GM18499 (cell line): ENCODE results near the gene CTBP1.
"Not testable (repeated sequence)": the region's sequence is repeated elsewhere in the genome, so short reads cannot be mapped to it uniquely, and the experiment has no call there.

Experiments used
- ATAC-seq: cut with Tn5 transposase; IDR thresholded peaks from one replicate; pipeline ENCODE4 v1.9.1; 2021; ENCODE audit warnings: moderate number of reproducible peaks; ENCODE audit not compliant: insufficient read depth, unreplicated experiment

CTBP1 gene

GRCh38 chr4:1239950-1240307, 9.0 kb downstream of the CTBP1 start:
- ATAC-seq: no peak

- ATAC-seq: no peak
These were observed 9.6 kb downstream of the CTBP1 start for GRCh38 chr4:1239141-1239949.

- ATAC-seq: no peak
These were observed 10.3 kb downstream of the CTBP1 start for GRCh38 chr4:1238676-1239000.

DNA sequence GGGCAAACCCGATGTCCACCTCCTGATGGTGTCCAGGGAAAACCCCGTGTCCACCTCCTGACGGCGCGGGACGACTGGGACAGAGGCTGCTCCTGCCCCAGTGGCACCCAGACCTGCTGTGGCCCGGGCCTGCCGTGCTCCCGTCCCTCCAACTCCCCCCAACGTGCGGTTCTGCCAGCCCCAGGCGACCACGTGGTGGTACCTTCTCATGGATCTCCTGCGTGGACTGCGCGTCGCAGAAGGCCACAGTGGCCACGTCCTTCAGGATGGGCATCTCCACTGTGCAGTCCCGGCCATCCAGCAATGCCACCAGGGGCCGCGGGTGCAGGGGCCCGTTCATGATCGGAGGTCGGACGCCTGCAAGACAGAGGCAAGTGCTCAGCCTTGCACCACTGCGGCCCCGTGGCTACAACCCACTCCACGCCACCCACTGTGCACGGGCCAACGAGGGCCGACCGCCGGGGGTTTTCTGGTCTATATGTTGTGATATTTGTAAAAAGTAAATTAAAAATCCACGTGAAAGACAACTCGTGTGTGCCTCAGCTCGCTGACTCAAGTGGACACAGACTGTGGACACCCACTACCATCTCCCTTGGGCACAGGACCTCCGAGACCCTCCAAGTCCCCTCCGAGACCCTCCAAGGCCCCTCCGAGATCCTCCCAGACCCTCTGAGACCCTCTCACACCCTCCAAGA, 10.8 kb downstream of the CTBP1 start:
- no peak for ATAC-seq

DNA sequence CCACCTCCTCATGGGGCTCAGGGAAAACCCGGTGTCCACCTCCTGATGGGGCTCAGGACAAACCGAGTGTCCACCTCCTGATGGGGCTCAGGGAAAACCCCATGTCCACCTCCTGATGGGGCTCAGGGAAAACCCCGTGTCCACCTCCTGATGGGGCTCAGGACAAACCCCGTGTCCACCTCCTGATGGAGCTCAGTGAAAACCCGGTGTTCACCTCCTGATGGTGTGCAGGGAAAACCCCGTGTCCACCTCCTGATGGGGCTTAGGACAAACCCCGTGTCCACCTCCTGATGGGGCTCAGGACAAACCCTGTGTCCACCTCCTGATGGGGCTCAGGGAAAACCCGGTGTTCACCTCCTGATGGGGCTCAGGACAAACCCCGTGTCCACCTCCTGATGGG, 11.7 kb downstream of the CTBP1 start:
- not testable (repeated sequence) for ATAC-seq

- not testable (repeated sequence) for ATAC-seq
These were observed 12.1 kb downstream of the CTBP1 start for GRCh38 chr4:1236836-1237235.

- no peak for ATAC-seq
These were observed 12.8 kb downstream of the CTBP1 start for GRCh38 chr4:1236103-1236641.

DNA sequence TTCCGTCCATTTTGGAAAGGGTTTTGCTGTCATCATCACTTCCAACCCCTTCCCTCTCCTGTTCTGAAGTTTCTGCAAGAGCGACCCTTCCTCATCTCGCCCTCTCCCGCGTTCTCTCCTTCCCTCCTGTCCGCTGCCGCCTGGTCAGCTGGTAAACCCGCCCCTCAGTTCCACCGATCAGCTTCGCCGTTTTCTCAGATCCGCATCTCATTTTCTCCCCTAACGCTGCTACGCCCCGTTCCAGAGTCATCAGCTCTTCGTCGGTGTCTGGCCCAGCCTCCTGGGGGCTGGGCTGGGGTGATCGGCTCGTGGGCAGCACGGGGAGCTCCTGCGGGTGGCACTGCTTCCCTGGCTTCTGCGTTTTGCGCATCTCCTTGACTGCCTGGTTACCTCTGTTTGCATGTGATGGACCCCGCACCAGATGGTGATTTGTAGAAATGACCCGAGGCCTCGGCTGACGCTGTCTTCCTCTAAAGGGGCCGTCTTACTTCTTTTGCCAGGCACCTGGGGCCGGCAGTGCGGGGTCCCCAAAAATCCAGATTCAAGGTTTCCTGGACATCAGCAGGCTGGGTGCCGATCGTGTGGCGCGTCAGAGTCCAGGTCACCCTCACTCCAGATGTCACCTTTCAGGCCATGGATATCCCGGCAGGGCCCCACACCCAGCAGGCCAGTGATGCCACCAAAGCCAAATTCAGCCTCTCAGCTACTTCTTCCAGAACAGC, 13.4 kb downstream of the CTBP1 start:
- ATAC-seq: no peak

DNA sequence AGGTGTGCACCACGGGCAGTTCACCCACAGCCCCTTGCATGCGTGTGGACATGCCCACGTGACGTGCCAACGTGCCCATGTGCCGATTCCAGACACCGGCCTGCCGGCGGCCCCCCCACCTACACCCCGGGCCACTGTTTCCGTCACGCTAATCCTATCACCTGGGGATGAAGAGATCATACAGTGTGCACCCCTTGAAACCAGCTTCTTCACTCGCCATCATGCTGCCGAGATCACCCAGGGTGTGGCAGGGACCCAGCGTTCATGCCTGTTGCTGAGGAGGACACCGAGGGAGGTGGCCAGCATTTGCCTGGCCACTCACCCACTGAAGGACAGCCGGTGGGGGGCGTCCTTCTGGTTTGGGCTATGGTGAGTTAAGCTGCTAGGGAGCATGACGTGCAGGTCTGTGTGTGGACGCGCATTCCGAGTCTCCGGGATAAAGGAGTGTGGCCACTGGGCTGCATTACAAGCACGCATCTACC, 14.1 kb downstream of the CTBP1 start:
- no peak for ATAC-seq

DNA sequence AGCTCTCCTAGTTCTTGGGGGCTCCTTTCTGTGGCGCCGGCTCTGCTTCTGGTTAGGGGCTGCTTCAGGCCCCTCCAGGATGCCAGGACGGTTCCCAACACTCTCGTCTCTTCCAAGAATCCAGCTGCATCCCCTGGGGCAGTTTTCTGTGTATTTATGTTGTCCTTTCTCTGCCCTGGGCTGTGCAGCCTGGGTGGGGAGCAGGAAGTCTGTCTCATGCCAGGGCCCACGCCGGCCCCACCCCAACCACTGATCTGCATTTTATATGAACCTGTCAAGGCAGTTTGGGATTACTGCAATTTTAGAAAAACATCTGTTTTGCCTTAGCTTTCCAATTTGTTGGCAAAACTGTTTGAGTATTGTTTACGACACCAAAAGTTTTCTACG, 14.6 kb downstream of the CTBP1 start:
- no peak for ATAC-seq

DNA sequence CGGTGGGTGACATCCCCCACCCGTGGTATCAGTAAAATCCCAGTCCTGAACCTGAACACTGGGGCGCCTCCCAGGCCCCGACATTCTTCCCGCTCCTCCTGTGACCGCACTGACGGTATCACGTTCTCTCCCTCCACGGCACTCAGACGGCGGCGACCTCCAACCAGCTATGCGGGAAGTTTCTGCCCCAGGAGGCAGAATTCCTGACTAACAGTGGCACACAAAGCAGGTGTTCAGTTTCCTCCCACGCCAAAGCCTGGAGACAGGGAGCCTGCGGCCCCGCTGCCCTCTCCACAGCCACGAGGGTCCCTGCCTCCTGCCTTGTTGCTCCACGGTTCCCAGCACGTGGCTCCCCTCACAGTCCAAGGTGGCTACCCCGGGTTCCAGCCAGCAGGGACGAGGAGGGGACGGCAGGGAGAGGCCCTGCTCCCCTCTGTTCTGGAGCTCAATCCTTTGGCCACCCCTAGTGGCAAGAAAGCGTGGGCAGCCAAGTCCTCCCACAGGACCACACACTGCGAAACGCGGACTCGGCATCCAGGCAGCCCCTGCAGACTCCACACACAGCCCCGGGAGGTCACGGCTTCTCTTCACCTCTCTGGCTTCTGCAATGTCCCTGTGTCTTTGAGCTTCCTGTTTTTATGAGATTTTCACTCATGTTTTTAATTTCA, 15.2 kb downstream of the CTBP1 start:
- ATAC-seq: no peak

- no peak for ATAC-seq
These were observed 16.0 kb downstream of the CTBP1 start for GRCh38 chr4:1232661-1233621.

DNA sequence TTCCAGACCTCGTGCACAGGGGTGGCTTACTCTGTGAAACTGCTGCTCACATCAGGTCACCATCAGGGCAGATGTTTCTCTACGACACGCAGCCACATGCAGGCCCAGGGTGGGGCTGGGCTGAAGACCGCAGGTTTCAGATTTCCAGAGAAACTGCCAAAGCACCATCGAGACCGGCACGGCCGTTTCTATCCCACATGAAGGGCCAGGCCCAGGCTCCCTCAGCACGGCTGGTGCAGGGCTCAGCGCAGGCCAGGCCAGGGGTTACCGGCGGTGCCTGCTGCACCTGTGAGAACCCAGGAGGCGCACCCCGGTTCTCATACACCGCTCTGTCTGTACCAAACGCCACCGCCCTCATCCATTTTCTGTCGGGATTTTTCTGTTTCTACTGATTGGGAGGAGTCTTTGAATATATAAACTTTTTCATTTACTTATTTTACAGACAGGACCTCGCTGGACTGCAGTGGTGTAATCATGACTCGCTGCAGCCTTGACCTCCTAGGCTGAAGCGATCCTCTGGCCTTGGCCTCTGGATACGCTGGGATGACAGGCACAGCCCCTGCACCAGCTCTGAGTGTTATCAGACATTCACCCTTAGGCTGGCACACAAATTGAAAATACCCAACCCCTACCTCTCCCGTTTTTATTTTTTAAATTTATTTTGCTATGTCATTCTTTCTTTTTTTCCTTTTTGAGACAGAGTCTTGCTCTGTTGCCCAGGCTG, 17.1 kb downstream of the CTBP1 start:
- no peak for ATAC-seq

DNA sequence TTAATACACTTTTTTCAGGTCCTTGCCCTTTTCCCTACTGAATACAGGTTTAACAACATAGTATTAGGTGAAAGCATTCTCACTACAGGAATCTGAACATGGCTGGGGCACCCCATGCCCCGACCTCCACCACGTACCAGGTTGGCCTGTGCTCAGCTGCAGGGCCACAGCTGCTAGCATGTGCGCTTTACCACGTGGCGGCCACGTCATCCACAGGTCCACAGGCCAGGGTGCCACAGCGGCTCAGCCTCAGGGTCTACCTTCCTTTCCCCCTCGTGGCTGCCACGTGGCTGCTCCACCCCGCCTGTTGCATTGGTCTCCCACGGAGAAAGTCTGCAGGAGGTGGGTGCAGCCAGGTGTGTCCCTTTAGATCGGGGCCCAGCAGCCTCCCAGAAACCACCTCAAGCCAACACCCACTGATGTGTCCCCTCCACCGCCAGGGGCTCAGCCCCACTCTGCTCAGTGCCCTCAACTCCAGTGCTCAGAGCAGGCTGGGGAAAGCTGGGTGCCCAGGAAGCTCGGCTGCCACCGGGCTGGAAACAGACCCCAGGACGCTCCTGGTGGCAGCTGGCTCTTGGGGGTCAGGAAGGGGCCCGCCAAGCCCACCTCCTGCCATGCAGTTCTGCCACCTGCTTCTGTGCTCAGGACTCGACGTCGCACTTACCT, 17.8 kb downstream of the CTBP1 start:
- ATAC-seq: no peak

GRCh38 chr4:1230316-1230715, 18.6 kb downstream of the CTBP1 start:
- ATAC-seq: no peak

- ATAC-seq: no peak
These were observed 19.6 kb downstream of the CTBP1 start for GRCh38 chr4:1229117-1229849.

DNA sequence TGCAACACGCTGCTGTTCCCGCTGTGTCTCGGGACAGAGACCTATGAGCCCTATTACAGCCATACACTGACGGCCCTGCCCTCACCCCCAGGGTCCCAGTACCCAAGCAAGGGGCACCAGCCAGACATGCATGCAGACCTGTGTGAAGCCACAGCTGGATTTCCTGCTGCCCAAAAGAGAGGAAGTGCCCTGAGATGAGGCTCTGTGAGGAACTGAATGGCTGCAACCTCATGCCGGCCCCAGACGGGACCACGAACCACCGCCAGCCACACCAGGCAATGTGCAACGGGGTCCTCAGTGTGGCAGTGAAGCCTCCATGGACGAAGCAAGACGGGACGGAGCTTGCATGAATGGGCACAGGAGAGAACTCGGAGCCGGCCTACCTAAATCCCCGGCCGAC, 21.1 kb downstream of the CTBP1 start:
- no peak for ATAC-seq

DNA sequence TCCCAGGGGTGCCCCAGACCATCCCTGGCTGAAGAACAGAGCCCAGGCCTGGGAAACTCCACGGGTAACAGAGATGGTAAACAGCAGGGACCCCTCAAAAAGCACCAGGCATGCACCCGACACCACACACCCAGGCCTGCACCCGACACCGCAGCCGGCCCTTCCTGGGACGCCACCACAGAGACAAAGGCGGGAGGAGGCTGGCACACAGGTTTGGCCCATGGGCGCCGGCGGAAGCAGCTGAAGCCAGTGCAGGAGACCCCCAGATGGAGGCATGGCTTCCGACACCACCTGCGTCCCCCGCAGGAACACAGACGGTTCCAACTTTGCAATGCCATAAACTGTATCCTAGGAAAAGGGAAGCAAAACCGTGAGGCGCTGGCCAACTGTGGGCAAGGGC, 22.3 kb downstream of the CTBP1 start:
- no peak for ATAC-seq
